ENCODE results near the gene FGF12. TPM values are rescaled to one million over a fixed set of nuclear protein-coding genes. Genes with fewer than 3 reads are reported as not detected.

The FGF12 gene
- total and polyA plus RNA-seq, 2 experiments from 2014 or later: 6.0 to 14.3 TPM

DNA sequence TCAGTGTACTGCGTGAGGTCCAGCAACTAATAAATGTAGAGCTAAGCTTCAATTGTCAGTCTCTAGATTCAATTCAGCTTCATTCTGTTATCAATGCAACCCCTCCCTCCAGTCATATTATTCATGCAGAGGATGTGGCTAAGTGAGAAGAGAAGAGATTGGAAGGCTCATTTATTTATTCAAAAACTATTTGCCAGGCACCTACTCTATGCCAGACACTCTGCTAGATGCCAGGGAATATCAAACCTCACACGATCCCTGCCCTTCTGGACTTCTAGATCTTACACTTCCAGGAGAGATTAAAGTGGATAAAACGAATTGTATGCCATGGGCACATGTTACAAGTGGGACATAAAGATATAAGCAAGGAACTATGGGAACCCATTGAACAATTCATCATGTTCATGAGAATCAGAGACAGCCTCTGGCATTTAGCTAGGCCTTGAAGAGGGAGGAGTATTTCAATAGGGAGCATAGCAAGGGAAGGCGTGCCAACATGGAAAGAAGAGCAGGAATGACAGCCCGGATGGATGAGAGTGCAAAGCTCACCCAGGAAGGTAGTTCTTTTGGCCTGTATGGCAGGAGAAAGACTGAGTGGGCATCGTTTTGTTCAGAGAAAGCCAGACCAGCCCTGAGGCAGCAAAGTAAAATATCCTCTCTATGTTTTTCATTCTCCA is 75.4 kb downstream of the FGF12 start:
- H3K27ac ChIP-seq (ENCODE audit: low read depth): no peak overlapping the region
- DNase-seq (ENCODE audit: low spot score) (no peak), ATAC-seq (no peak)
- Mint-ChIP-seq H3K9me3 (no peaks in the 10 kb centered on the region), H3K27me3 (ENCODE audit: insufficient read depth, low read depth, poor library complexity) (no peaks in the 10 kb centered on the region), H3K36me3 (ENCODE audit: low read depth) (no peaks in the 10 kb centered on the region), H3K27ac (peak overlapping the region; percentile 76; the same call in 1 of the 2 replicates), H3K4me1 (peaks cover 17% of the 10 kb centered on the region), H3K4me3 (no peak overlapping the region)
- no peak overlapping the region for H3K4me2 ChIP-seq
- TF ChIP-seq, protein P1, sequence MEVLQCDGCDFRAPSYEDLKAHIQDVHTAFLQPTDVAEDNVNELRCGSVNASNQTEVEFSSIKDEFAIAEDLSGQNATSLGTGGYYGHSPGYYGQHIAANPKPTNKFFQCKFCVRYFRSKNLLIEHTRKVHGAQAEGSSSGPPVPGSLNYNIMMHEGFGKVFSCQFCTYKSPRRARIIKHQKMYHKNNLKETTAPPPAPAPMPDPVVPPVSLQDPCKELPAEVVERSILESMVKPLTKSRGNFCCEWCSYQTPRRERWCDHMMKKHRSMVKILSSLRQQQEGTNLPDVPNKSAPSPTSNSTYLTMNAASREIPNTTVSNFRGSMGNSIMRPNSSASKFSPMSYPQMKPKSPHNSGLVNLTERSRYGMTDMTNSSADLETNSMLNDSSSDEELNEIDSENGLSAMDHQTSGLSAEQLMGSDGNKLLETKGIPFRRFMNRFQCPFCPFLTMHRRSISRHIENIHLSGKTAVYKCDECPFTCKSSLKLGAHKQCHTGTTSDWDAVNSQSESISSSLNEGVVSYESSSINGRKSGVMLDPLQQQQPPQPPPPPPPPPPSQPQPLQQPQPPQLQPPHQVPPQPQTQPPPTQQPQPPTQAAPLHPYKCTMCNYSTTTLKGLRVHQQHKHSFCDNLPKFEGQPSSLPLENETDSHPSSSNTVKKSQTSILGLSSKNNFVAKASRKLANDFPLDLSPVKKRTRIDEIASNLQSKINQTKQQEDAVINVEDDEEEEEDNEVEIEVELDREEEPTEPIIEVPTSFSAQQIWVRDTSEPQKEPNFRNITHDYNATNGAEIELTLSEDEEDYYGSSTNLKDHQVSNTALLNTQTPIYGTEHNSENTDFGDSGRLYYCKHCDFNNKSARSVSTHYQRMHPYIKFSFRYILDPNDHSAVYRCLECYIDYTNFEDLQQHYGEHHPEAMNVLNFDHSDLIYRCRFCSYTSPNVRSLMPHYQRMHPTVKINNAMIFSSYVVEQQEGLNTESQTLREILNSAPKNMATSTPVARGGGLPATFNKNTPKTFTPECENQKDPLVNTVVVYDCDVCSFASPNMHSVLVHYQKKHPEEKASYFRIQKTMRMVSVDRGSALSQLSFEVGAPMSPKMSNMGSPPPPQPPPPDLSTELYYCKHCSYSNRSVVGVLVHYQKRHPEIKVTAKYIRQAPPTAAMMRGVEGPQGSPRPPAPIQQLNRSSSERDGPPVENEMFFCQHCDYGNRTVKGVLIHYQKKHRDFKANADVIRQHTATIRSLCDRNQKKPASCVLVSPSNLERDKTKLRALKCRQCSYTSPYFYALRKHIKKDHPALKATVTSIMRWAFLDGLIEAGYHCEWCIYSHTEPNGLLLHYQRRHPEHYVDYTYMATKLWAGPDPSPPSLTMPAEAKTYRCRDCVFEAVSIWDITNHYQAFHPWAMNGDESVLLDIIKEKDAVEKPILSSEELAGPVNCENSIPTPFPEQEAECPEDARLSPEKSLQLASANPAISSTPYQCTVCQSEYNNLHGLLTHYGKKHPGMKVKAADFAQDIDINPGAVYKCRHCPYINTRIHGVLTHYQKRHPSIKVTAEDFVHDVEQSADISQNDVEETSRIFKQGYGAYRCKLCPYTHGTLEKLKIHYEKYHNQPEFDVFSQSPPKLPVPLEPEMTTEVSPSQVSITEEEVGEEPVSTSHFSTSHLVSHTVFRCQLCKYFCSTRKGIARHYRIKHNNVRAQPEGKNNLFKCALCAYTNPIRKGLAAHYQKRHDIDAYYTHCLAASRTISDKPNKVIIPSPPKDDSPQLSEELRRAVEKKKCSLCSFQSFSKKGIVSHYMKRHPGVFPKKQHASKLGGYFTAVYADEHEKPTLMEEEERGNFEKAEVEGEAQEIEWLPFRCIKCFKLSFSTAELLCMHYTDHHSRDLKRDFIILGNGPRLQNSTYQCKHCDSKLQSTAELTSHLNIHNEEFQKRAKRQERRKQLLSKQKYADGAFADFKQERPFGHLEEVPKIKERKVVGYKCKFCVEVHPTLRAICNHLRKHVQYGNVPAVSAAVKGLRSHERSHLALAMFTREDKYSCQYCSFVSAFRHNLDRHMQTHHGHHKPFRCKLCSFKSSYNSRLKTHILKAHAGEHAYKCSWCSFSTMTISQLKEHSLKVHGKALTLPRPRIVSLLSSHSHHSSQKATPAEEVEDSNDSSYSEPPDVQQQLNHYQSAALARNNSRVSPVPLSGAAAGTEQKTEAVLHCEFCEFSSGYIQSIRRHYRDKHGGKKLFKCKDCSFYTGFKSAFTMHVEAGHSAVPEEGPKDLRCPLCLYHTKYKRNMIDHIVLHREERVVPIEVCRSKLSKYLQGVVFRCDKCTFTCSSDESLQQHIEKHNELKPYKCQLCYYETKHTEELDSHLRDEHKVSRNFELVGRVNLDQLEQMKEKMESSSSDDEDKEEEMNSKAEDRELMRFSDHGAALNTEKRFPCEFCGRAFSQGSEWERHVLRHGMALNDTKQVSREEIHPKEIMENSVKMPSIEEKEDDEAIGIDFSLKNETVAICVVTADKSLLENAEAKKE (CRISPR knock-in tag; IDR thresholded peaks at IDR 0.05): no peak
- no peak for TF ChIP-seq ZNF331 (CRISPR knock-in tag; IDR thresholded peaks at IDR 0.05; ENCODE audit: low read depth)
- no peaks in the 10 kb centered on the region for H3K36me3 ChIP-seq (ENCODE audit: insufficient read depth)
- peaks cover 4% of the 10 kb centered on the region for H3K4me1 ChIP-seq (ENCODE audit: insufficient read depth)
- no peaks in the 10 kb centered on the region for H3K79me2 ChIP-seq (replicated peaks; ENCODE audit: insufficient read depth)
- 0 out of 2 replicates have a peak, but pooled peaks cover 3% of the 10 kb centered on the region for H3K9me2 ChIP-seq (ENCODE audit: insufficient read depth)
- no peak overlapping the region for H2AFZ ChIP-seq
- no peaks in the 10 kb centered on the region for H3K27me3 ChIP-seq (ENCODE audit: insufficient read depth)
- no peaks in the 10 kb centered on the region for H4K20me1 ChIP-seq (replicated peaks; ENCODE audit: insufficient read depth)
- H3F3A ChIP-seq (replicated peaks; ENCODE audit: low read depth): no peaks in the 10 kb centered on the region
- no peak overlapping the region for H3K4me3 ChIP-seq

DNA sequence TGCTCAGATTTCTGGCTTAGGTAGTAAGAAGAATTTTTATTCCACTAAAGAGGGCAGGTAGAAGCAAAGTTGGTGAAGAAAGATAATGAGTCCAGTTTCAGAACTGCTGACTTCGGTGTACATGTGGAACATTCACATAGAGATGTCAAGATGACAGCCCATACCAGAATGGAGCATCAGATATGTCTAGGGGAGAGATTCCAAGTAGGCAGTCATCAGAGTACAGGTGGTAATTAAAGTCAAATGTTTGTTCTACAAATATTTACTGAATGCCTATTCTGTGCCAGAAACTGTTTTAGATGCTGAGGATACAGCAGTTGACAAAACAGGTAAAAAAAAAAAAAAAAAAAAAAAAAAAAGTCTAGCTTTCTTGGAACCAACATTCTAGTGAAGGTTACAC is 81.9 kb downstream of the FGF12 start:
- no peak for DNase-seq (ENCODE audit: low spot score)
- Mint-ChIP-seq H3K9me3 (no peaks in the 10 kb centered on the region), H3K4me1 (no peaks in the 10 kb centered on the region)
- TF ChIP-seq POLR2AphosphoS5 (IDR thresholded peaks at IDR 0.05; ENCODE audit: low read depth) (no peak), ZNF114 (CRISPR knock-in tag; IDR thresholded peaks at IDR 0.05) (no peak), ZNF331 (CRISPR knock-in tag; IDR thresholded peaks at IDR 0.05; ENCODE audit: low read depth) (no peak), NANOG (IDR thresholded peaks at IDR 0.05; ENCODE audit: borderline replicate concordance) (no peak), JUNB (IDR thresholded peaks at IDR 0.05; ENCODE audit: unreplicated experiment) (no peak)
- TF ChIP-seq, protein P1 (CRISPR knock-in tag; IDR thresholded peaks at IDR 0.05): no peak

More for the DNA sequence above, 81.9 kb downstream of the FGF12 start:
- Mint-ChIP-seq H3K27me3 (ENCODE audit: insufficient read depth, low read depth, poor library complexity) (no peaks in the 10 kb centered on the region), H3K27ac (no peak overlapping the region), H3K36me3 (ENCODE audit: low read depth) (no peaks in the 10 kb centered on the region), H3K4me3 (no peak overlapping the region)
- Histone ChIP-seq H3K36me3 (ENCODE audit: insufficient read depth) (no peaks in the 10 kb centered on the region), H3K4me1 (ENCODE audit: insufficient read depth) (no peaks in the 10 kb centered on the region), H3F3A (replicated peaks; ENCODE audit: low read depth) (no peaks in the 10 kb centered on the region), H3K4me2 (no peak overlapping the region), H2AFZ (no peak overlapping the region), H3K27me3 (ENCODE audit: insufficient read depth) (no peaks in the 10 kb centered on the region), H3K79me2 (replicated peaks; ENCODE audit: insufficient read depth) (no peaks in the 10 kb centered on the region), H4K20me1 (replicated peaks; ENCODE audit: insufficient read depth) (no peaks in the 10 kb centered on the region), H3K27ac (ENCODE audit: low read depth) (no peak overlapping the region), H3K4me3 (no peak overlapping the region), H3K9me2 (ENCODE audit: insufficient read depth) (0 out of 2 replicates have a peak, but pooled peaks cover 3% of the 10 kb centered on the region)
- no peak for ATAC-seq
